GM19397 (cell line): ENCODE data around the gene ZNF527.
A peak's percentile ranks its signal among the peaks of the same experiment; 100 is the strongest.
"Not testable (repeated sequence)": the region's sequence is repeated elsewhere in the genome, so short reads cannot be mapped to it uniquely, and the experiment has no call there.

Experiments used
- ATAC-seq: cut with Tn5 transposase; IDR thresholded peaks from one replicate; pipeline ENCODE4 v1.9.1; 2021; ENCODE audit warnings: mild to moderate bottlenecking, moderate library complexity; ENCODE audit not compliant: unreplicated experiment

Gene ZNF527

GRCh38 chr19:37370880-37371661 lies at the start of gene ZNF527:
TSS of gene ZNF527 (plus strand) at chr19:37371099. CDS start at chr19:37374199, 3,100 bp downstream.
- ATAC-seq = peak; percentile 93

- ATAC-seq = no peak
Measured at GRCh38 chr19:37329686-37330085, 41.2 kb upstream of the ZNF527 start.

- no peak for ATAC-seq
Measured at GRCh38 chr19:37332839-37333238, 38.1 kb upstream of the ZNF527 start.

GRCh38 chr19:37333457-37333856 lies 37.4 kb upstream of the ZNF527 start:
- no peak for ATAC-seq

- ATAC-seq = peak; percentile 98
Measured at GRCh38 chr19:37334179-37335071, 36.5 kb upstream of the ZNF527 start.

- no peak for ATAC-seq
Measured at GRCh38 chr19:37342753-37343152, 28.1 kb upstream of the ZNF527 start.

- no peak for ATAC-seq
Measured at GRCh38 chr19:37346091-37346490, 24.8 kb upstream of the ZNF527 start.

- no peak for ATAC-seq
Measured at GRCh38 chr19:37348060-37348459, 22.8 kb upstream of the ZNF527 start.

GRCh38 chr19:37353968-37354367 lies 16.9 kb upstream of the ZNF527 start:
- ATAC-seq = no peak

GRCh38 chr19:37355901-37356300 lies 15.0 kb upstream of the ZNF527 start:
- no peak for ATAC-seq

- ATAC-seq = no peak
Measured at GRCh38 chr19:37361994-37362393, 8.9 kb upstream of the ZNF527 start.

- ATAC-seq = no peak
Measured at GRCh38 chr19:37362733-37363132, 8.2 kb upstream of the ZNF527 start.

- peak; percentile 23 for ATAC-seq
Measured at GRCh38 chr19:37370386-37370879, 466 bp upstream of the ZNF527 start.

GRCh38 chr19:37389234-37389633 lies 18.3 kb downstream of the ZNF527 start:
- ATAC-seq = no peak

GRCh38 chr19:37391399-37391798 lies 20.5 kb downstream of the ZNF527 start:
- not testable (repeated sequence) for ATAC-seq

GRCh38 chr19:37401078-37401477 lies 30.2 kb downstream of the ZNF527 start:
- no peak for ATAC-seq

GRCh38 chr19:37403403-37403802 lies 32.5 kb downstream of the ZNF527 start:
- no peak for ATAC-seq

GRCh38 chr19:37406140-37406846 lies 35.4 kb downstream of the ZNF527 start:
- ATAC-seq = not testable (repeated sequence)

- ATAC-seq = no peak
Measured at GRCh38 chr19:37412700-37413099, 41.8 kb downstream of the ZNF527 start.

GRCh38 chr19:37413313-37414084 lies 42.6 kb downstream of the ZNF527 start:
- ATAC-seq = no peak
